SK-N-SH (cell line): ENCODE results near the gene TTC9B. TPM values are rescaled to one million over a fixed set of nuclear protein-coding genes. Genes with fewer than 3 reads are reported as not detected.

Source experiments
- CTCF ChIA-PET: fragments of 300-600, 350-600 bp; formaldehyde crosslinking; extraction: SDS; loops from one replicate; lab custom pipeline; 2021; lab: Yijun Ruan, JAX
- POLR2A ChIA-PET: fragments of 350-600 bp; sonication (Branson Sonifier 250); formaldehyde crosslinking; extraction: SDS; loops from one replicate; lab custom pipeline; 2020; ENCODE audit warnings: antibody characterized with exemption, inconsistent platforms; lab: Yijun Ruan, JAX
- DNase-seq: peaks from one replicate; pipeline ENCODE4 v3.0.0; 2012
- H2AFZ ChIP-seq: fragments of 200-600 bp; sonication (generic); 2 replicates; pipeline ENCODE4 v1.8.1; 2016; ENCODE audit warnings: antibody characterized with exemption, mild to moderate bottlenecking, low read depth
- H3F3A ChIP-seq: fragments of 200-600 bp; sonication (generic); replicated peaks from 2 replicates; pipeline ENCODE3; 2016; ENCODE audit warnings: antibody characterized with exemption, mild to moderate bottlenecking; ENCODE audit not compliant: insufficient read depth
- H3K27ac ChIP-seq, 2 experiments: fragments of 200-500 bp in 1 of 2; fragments of 200-600 bp in 1 of 2; sonication (Bioruptor generic) in 1 of 2; sonication (generic), shearing (Covaris generic) in 1 of 2; 2 replicates each; pipeline versions ENCODE4 v1.5.1 to v1.6.1; 2014 to 2016; ENCODE audit warnings: low read depth in 2 of 2, inconsistent platforms in 1 of 2, low read length in 1 of 2, mild to moderate bottlenecking in 1 of 2, mixed read lengths in 1 of 2
- H3K27me3 ChIP-seq: fragments of 200-600 bp; sonication (generic), shearing (Covaris generic); 2 replicates; pipeline ENCODE4 v1.6.1; 2016; ENCODE audit warnings: mixed run types; ENCODE audit not compliant: insufficient read depth
- H3K36me3 ChIP-seq, 2 experiments: fragments of 200-500 bp in 1 of 2; fragments of 200-600 bp in 1 of 2; sonication (Bioruptor generic) in 1 of 2; sonication (generic) in 1 of 2; replicated peaks in 1 of 2; 2 replicates each; pipeline versions ENCODE3 to v1.5.1; 2014 to 2016; ENCODE audit warnings: low read length in 1 of 2, mild to moderate bottlenecking in 1 of 2; ENCODE audit not compliant: insufficient read depth in 2 of 2, control insufficient read depth in 1 of 2
- H3K4me1 ChIP-seq, 2 experiments: fragments of 200-500 bp in 1 of 2; fragments of 200-600 bp in 1 of 2; sonication (Bioruptor generic) in 1 of 2; sonication (generic), shearing (Covaris generic) in 1 of 2; 2 replicates each; pipeline versions ENCODE4 v1.5.1 to v1.6.1; 2014 to 2016; ENCODE audit warnings: low read depth in 1 of 2, low read length in 1 of 2, mixed run types in 1 of 2; ENCODE audit not compliant: insufficient read depth in 2 of 2, control insufficient read depth in 1 of 2
- H3K4me2 ChIP-seq: fragments of 200-600 bp; sonication (generic), shearing (Covaris generic); 2 replicates; pipeline ENCODE4 v1.6.1; 2017; ENCODE audit warnings: mixed run types
- H3K4me3 ChIP-seq, 2 experiments: fragments of 200-500 bp in 1 of 2; fragments of 200-600 bp in 1 of 2; sonication (Bioruptor generic) in 1 of 2; sonication (generic), shearing (Covaris generic) in 1 of 2; 2 replicates each; pipeline versions ENCODE4 v1.5.1 to v1.8.1; 2014 to 2016; ENCODE audit warnings: low read depth in 2 of 2, inconsistent platforms in 1 of 2, low read length in 1 of 2, mild to moderate bottlenecking in 1 of 2, mixed read lengths in 1 of 2, moderate library complexity in 1 of 2
- H3K79me2 ChIP-seq: fragments of 200-600 bp; sonication (generic); 2 replicates; pipeline ENCODE4 v1.8.1; 2017; ENCODE audit warnings: mild to moderate bottlenecking; ENCODE audit not compliant: insufficient read depth
- H3K9ac ChIP-seq: fragments of 200-600 bp; sonication (generic); 2 replicates; pipeline ENCODE4 v1.6.1; 2017; ENCODE audit warnings: mixed run types
- H3K9me2 ChIP-seq: fragments of 200-600 bp; sonication (generic); 2 replicates; pipeline ENCODE4 v1.6.1; 2017; ENCODE audit warnings: mixed run types
- H3K9me3 ChIP-seq: fragments of 200-600 bp; sonication (generic); 2 replicates; pipeline ENCODE4 v1.6.1; 2017; ENCODE audit warnings: mixed run types, mild to moderate bottlenecking, moderate library complexity
- H4K20me1 ChIP-seq: fragments of 200-600 bp; sonication (generic); 2 replicates; pipeline ENCODE4 v1.6.1; 2017; ENCODE audit warnings: mild to moderate bottlenecking, mixed run types; ENCODE audit not compliant: insufficient read depth
- CTCF ChIP-seq: fragments of 200-600 bp; sonication (generic); IDR thresholded peaks from 2 replicates; pipeline ENCODE4 v1.6.1; 2017; ENCODE audit warnings: antibody characterized with exemption, mild to moderate bottlenecking, moderate library complexity
- ELF1 ChIP-seq: IDR thresholded peaks from 2 replicates; pipeline ENCODE4 v1.4.0; 2012
- EZH2phosphoT487 ChIP-seq: fragments of 200-600 bp; sonication (generic); IDR thresholded peaks from 2 replicates; pipeline ENCODE4 v1.6.1; 2017; ENCODE audit warnings: low read depth, mixed run types, mild to moderate bottlenecking, antibody characterized with exemption, moderate library complexity, borderline replicate concordance
- FOSL2 ChIP-seq: IDR thresholded peaks from 2 replicates; pipeline ENCODE4 v1.4.0; 2012; ENCODE audit warnings: low read depth, mild to moderate bottlenecking, moderate library complexity, borderline replicate concordance
- FOXM1 ChIP-seq: IDR thresholded peaks from 2 replicates; pipeline ENCODE4 v1.4.0; 2012; ENCODE audit warnings: low read depth, mild to moderate bottlenecking
- GABPA ChIP-seq: IDR thresholded peaks from 2 replicates; pipeline ENCODE4 v1.4.0; 2012; ENCODE audit warnings: low read depth, mild to moderate bottlenecking
- GATA2 ChIP-seq: sonication (generic); formaldehyde crosslinking; IDR thresholded peaks from 2 replicates; pipeline ENCODE4 v1.5.0; 2020; ENCODE audit warnings: mild to moderate bottlenecking, missing genetic modification reagents
- JUND ChIP-seq: IDR thresholded peaks from 2 replicates; pipeline ENCODE4 v1.4.0; 2012
- MEF2A ChIP-seq: IDR thresholded peaks from 2 replicates; pipeline ENCODE4 v1.4.0; 2012; ENCODE audit warnings: low read depth, borderline replicate concordance
- MXI1 ChIP-seq: IDR thresholded peaks from 2 replicates; pipeline ENCODE4 v1.6.1; 2012; ENCODE audit warnings: mild to moderate bottlenecking, low read depth, low read length, improper control_type of control experiment
- NRF1 ChIP-seq: IDR thresholded peaks from 2 replicates; pipeline ENCODE4 v1.6.1; 2012; ENCODE audit warnings: low read depth, mild to moderate bottlenecking, low read length
- POLR2AphosphoS5 ChIP-seq: IDR thresholded peaks from 2 replicates; pipeline ENCODE4 v1.6.1; 2012; ENCODE audit warnings: low read depth, low read length
- RCOR1 ChIP-seq: fragments of 150-350 bp; IDR thresholded peaks from 2 replicates; pipeline ENCODE4 v1.6.1; 2017; ENCODE audit warnings: antibody characterized with exemption, low read length
- RFX5 ChIP-seq: IDR thresholded peaks from 2 replicates; pipeline ENCODE4 v1.6.1; 2012; ENCODE audit warnings: mild to moderate bottlenecking, improper control_type of control experiment, low read length
- RXRA ChIP-seq: IDR thresholded peaks from 2 replicates; pipeline ENCODE4 v1.4.0; 2012; ENCODE audit warnings: low read depth, mild to moderate bottlenecking, borderline replicate concordance
- SMC3 ChIP-seq: IDR thresholded peaks from 2 replicates; pipeline ENCODE4 v1.6.1; 2012; ENCODE audit warnings: low read depth, low read length, improper control_type of control experiment
- TCF12 ChIP-seq: IDR thresholded peaks from 2 replicates; pipeline ENCODE4 v1.4.0; 2012
- TEAD4 ChIP-seq: IDR thresholded peaks from 2 replicates; pipeline ENCODE4 v1.4.0; 2012; ENCODE audit warnings: mild to moderate bottlenecking, borderline replicate concordance; ENCODE audit not compliant: insufficient read depth
- YY1 ChIP-seq: IDR thresholded peaks from 2 replicates; pipeline ENCODE4 v1.4.0; 2012; ENCODE audit warnings: low read depth, mild to moderate bottlenecking
- ZBTB33 ChIP-seq: IDR thresholded peaks from 2 replicates; pipeline ENCODE4 v1.4.0; 2012; ENCODE audit warnings: low read depth, borderline replicate concordance
- whole genome bisulfite sequencing: methylation state at CpG from one replicate; pipeline ENCODE4 v1.1.6; 2017; ENCODE audit warnings: low lambda C conversion rate; 5-methylcytosine and 5-hydroxymethylcytosine counted together
- polyA plus RNA-seq, 3 experiments: library from polyadenylated mRNA; depleted of rRNA; stranded (reverse); fragments of >200 nt; gene quantifications; 2 replicates each; pipeline ENCODE4 v1.2.3, GENCODE V29; 2012
- TF ChIP-seq, protein P1 (sequence below): IDR thresholded peaks from 2 replicates; pipeline ENCODE4 v1.4.0; 2012; ENCODE audit warnings: low read depth, borderline replicate concordance
- TF ChIP-seq, protein P2 (sequence below): IDR thresholded peaks from 2 replicates; pipeline ENCODE4; 2012

TTC9B gene
- polyA plus RNA-seq, 1 of the 3 experiments (the other 2 are of a cell fraction): 0.30 TPM

DNA sequence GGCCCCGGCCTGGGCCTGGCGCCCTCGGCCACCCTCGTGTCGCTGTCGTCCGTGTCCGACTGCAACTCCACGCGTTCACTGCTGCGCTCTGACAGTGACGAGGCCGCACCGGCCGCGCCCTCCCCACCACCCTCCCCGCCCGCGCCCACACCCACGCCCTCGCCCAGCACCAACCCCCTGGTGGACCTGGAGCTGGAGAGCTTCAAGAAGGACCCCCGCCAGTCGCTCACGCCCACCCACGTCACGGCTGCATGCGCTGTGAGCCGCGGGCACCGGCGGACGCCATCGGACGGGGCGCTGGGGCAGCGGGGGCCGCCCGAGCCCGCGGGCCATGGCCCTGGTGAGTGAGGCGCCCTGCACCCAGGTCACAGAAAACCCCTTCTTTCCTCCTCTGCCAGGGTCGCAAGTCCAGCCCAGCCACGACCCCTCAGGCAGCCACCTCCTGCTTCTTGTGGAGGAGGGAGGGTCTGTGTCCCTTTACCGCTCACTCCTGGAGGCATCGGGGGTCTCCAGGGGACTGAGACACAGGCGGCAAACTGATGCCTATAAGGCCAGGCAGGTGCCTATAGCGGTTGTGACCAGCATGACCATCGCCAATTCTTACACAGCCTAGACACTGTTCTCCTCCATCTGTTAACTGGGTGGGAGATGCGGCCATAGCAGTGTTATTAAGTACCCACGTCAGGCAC is 4.2 kb downstream of the TTC9B start:
- Histone ChIP-seq H3K27me3 (no peaks in the 10 kb centered on the region), H3K4me1 (no peaks in the 10 kb centered on the region; a peak in 1 of 4 replicates), H4K20me1 (no peaks in the 10 kb centered on the region), H3K27ac (no peak overlapping the region), H3K79me2 (no peaks in the 10 kb centered on the region), H3K9ac (no peak overlapping the region), H3F3A (peaks cover 6% of the 10 kb centered on the region), H3K9me2 (no peaks in the 10 kb centered on the region), H3K4me2 (no peak overlapping the region), H3K36me3 (peaks cover 5 to 9% of the 10 kb centered on the region in 2 experiments), H3K4me3 (no peak overlapping the region), H3K9me3 (no peaks in the 10 kb centered on the region), H2AFZ (no peak overlapping the region)
- CTCF ChIA-PET: no interaction called here
- WGBS: 97% methylated on average over 28 of the region's 50 CpGs
- POLR2A ChIA-PET: no interaction called here
- TF ChIP-seq YY1 (no peak), ELF1 (no peak), GATA2 (no peak), MXI1 (no peak), CTCF (no peak), ZBTB33 (no peak), JUND (no peak), RFX5 (no peak), TCF12 (no peak), RXRA (no peak), GABPA (no peak), TEAD4 (no peak), FOXM1 (no peak)
- TF ChIP-seq, protein P1, sequence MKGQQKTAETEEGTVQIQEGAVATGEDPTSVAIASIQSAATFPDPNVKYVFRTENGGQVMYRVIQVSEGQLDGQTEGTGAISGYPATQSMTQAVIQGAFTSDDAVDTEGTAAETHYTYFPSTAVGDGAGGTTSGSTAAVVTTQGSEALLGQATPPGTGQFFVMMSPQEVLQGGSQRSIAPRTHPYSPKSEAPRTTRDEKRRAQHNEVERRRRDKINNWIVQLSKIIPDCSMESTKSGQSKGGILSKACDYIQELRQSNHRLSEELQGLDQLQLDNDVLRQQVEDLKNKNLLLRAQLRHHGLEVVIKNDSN: no peak
- DNase-seq: no peak

DNA sequence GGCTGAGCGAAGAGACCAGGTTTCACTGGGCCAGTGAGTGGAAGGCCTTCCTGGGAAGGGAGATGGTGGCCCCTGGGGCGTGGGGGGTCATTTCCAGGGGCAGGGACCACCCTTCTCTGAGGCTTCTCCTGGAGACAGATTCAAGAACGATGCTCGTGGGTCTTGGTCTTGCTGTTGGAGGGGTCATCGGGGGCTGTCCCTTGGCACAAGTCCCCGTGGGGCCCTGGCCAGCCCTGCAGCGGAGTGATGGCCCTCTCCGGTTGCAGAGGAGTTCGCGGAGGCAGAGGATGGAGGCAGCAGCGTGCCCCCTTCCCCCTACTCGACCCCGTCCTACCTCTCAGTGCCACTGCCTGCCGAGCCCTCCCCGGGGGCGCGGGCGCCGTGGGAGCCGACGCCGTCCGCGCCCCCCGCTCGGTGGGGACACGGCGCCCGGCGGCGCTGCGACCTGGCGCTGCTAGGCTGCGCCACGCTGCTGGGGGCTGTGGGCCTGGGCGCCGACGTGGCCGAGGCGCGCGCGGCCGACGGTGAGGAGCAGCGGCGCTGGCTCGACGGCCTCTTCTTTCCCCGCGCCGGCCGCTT is 4.8 kb downstream of the TTC9B start:
- Histone ChIP-seq H4K20me1 (no peaks in the 10 kb centered on the region), H3K4me3 (no peak overlapping the region), H3K79me2 (no peaks in the 10 kb centered on the region), H3F3A (no peaks in the 10 kb centered on the region), H3K4me1 (no peaks in the 10 kb centered on the region; a peak in 1 of 4 replicates), H2AFZ (no peak overlapping the region), H3K9me2 (no peaks in the 10 kb centered on the region), H3K27me3 (no peaks in the 10 kb centered on the region), H3K4me2 (no peak overlapping the region), H3K9ac (no peak overlapping the region), H3K9me3 (no peaks in the 10 kb centered on the region), H3K27ac (no peak overlapping the region), H3K36me3 (peaks cover 6 to 9% of the 10 kb centered on the region in 2 experiments)
- CTCF ChIA-PET: no interaction called here
- TF ChIP-seq MEF2A: no peak
- TF ChIP-seq MXI1: no peak
- TF ChIP-seq EZH2phosphoT487: no peak
- TF ChIP-seq RCOR1: no peak
- no peak for TF ChIP-seq RFX5
- no peak for TF ChIP-seq SMC3
- TF ChIP-seq FOSL2: no peak
- no peak for TF ChIP-seq NRF1
- TF ChIP-seq TEAD4: no peak
- no peak for TF ChIP-seq GATA2
- no peak for TF ChIP-seq FOXM1
- TF ChIP-seq, protein P2, sequence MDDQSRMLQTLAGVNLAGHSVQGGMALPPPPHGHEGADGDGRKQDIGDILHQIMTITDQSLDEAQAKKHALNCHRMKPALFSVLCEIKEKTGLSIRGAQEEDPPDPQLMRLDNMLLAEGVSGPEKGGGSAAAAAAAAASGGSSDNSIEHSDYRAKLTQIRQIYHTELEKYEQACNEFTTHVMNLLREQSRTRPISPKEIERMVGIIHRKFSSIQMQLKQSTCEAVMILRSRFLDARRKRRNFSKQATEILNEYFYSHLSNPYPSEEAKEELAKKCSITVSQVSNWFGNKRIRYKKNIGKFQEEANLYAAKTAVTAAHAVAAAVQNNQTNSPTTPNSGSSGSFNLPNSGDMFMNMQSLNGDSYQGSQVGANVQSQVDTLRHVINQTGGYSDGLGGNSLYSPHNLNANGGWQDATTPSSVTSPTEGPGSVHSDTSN: no peak
- TF ChIP-seq, protein P1: no peak
- no peak for TF ChIP-seq GABPA
- no peak for TF ChIP-seq TCF12
- no peak for TF ChIP-seq POLR2AphosphoS5
- DNase-seq: no peak
- WGBS: 95% methylated on average over 18 of the region's 53 CpGs
- POLR2A ChIA-PET: no interaction called here
